DOHH2 (cell line): Measurements from ENCODE around the gene GFER.
A peak's percentile ranks its signal among the peaks of the same experiment; 100 is the strongest.

Source experiments
- H3F3A ChIP-seq: fragments of 200-600 bp; sonication (generic), shearing (Covaris generic); 2 replicates; pipeline ENCODE4 v1.6.0; 2016; ENCODE audit warnings: antibody characterized with exemption, mild to moderate bottlenecking; ENCODE audit not compliant: control insufficient read depth, insufficient read depth
- H3K27ac ChIP-seq: fragments of 200-600 bp; sonication (generic); 2 replicates; pipeline ENCODE4 v1.5.1; 2014; ENCODE audit warnings: low read depth, mild to moderate bottlenecking, low read length, moderate library complexity
- H3K27me3 ChIP-seq: fragments of 200-600 bp; sonication (generic); 2 replicates; pipeline ENCODE4 v1.6.1; 2014; ENCODE audit warnings: mild to moderate bottlenecking, low read length, mixed read lengths; ENCODE audit not compliant: control insufficient read depth
- H3K36me3 ChIP-seq: fragments of 200-600 bp; sonication (generic); 2 replicates; pipeline ENCODE4 v1.6.1; 2014; ENCODE audit warnings: mild to moderate bottlenecking, low read length, moderate library complexity, mixed read lengths; ENCODE audit not compliant: control insufficient read depth
- H3K4me1 ChIP-seq: fragments of 200-600 bp; sonication (generic); 2 replicates; pipeline ENCODE4 v1.6.1; 2014; ENCODE audit warnings: mild to moderate bottlenecking, low read length, mixed read lengths; ENCODE audit not compliant: control insufficient read depth
- H3K4me2 ChIP-seq: fragments of 200-600 bp; sonication (generic); 2 replicates; pipeline ENCODE4 v1.6.0; 2014; ENCODE audit warnings: mild to moderate bottlenecking, low read length, moderate library complexity
- H3K4me3 ChIP-seq: fragments of 200-600 bp; sonication (generic); 2 replicates; pipeline ENCODE4 v1.5.1; 2014; ENCODE audit warnings: mild to moderate bottlenecking, low read length, mixed read lengths
- H3K79me2 ChIP-seq: fragments of 200-600 bp; sonication (generic); 2 replicates; pipeline ENCODE4 v1.6.1; 2014; ENCODE audit warnings: mild to moderate bottlenecking, low read length, mixed read lengths; ENCODE audit not compliant: control insufficient read depth
- H3K9me2 ChIP-seq: fragments of 200-600 bp; sonication (generic); replicated peaks from 2 replicates; pipeline ENCODE4 v1.6.1; 2014; ENCODE audit warnings: mild to moderate bottlenecking, low read length, mixed read lengths; ENCODE audit not compliant: control insufficient read depth
- H3K9me3 ChIP-seq: fragments of 200-600 bp; sonication (generic); 2 replicates; pipeline ENCODE4 v1.6.1; 2014; ENCODE audit warnings: antibody characterized with exemption, low read length, mixed read lengths; ENCODE audit not compliant: control insufficient read depth, insufficient read depth
- H4K20me1 ChIP-seq: fragments of 200-600 bp; sonication (generic); 2 replicates; pipeline ENCODE4 v1.6.0; 2014; ENCODE audit warnings: low read depth, mild to moderate bottlenecking, antibody characterized with exemption, low read length, moderate library complexity; ENCODE audit not compliant: control insufficient read depth, insufficient read depth
- EZH2phosphoT487 ChIP-seq: fragments of 200-600 bp; sonication (generic); IDR thresholded peaks from 2 replicates; pipeline ENCODE4 v1.6.1; 2017; ENCODE audit warnings: borderline replicate concordance, mild to moderate bottlenecking, antibody characterized with exemption, low read length, moderate library complexity, mixed read lengths
- TF ChIP-seq, protein P1 (sequence below): fragments of 200-600 bp; sonication (generic); IDR thresholded peaks from one replicate; pipeline ENCODE4 v1.5.1; 2014; ENCODE audit warnings: antibody characterized with exemption, mild to moderate bottlenecking, low read depth, low read length; ENCODE audit not compliant: poor library complexity, severe bottlenecking

Gene GFER

GRCh38 chr16:2007081-2007836 lies 23.3 kb downstream of the GFER start:
- peak overlapping the region; percentile 59 for H3K27ac ChIP-seq
- H3K27me3 ChIP-seq = no peaks in the 10 kb centered on the region
- peak overlapping the region; percentile 93 for H3K4me2 ChIP-seq
- H4K20me1 ChIP-seq = peaks cover 38% of the 10 kb centered on the region
- H3K4me1 ChIP-seq = peaks cover 50% of the 10 kb centered on the region
- H3K79me2 ChIP-seq = peaks cover 84% of the 10 kb centered on the region
- H3K9me3 ChIP-seq = no peaks in the 10 kb centered on the region
- no peak for TF ChIP-seq EZH2phosphoT487
- TF ChIP-seq, protein P1, sequence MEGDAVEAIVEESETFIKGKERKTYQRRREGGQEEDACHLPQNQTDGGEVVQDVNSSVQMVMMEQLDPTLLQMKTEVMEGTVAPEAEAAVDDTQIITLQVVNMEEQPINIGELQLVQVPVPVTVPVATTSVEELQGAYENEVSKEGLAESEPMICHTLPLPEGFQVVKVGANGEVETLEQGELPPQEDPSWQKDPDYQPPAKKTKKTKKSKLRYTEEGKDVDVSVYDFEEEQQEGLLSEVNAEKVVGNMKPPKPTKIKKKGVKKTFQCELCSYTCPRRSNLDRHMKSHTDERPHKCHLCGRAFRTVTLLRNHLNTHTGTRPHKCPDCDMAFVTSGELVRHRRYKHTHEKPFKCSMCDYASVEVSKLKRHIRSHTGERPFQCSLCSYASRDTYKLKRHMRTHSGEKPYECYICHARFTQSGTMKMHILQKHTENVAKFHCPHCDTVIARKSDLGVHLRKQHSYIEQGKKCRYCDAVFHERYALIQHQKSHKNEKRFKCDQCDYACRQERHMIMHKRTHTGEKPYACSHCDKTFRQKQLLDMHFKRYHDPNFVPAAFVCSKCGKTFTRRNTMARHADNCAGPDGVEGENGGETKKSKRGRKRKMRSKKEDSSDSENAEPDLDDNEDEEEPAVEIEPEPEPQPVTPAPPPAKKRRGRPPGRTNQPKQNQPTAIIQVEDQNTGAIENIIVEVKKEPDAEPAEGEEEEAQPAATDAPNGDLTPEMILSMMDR = no peak
- H3F3A ChIP-seq = no peaks in the 10 kb centered on the region
- H3K36me3 ChIP-seq = peaks cover 69% of the 10 kb centered on the region
- H3K9me2 ChIP-seq = no peaks in the 10 kb centered on the region
- peak overlapping the region; percentile 88 for H3K4me3 ChIP-seq

DNA sequence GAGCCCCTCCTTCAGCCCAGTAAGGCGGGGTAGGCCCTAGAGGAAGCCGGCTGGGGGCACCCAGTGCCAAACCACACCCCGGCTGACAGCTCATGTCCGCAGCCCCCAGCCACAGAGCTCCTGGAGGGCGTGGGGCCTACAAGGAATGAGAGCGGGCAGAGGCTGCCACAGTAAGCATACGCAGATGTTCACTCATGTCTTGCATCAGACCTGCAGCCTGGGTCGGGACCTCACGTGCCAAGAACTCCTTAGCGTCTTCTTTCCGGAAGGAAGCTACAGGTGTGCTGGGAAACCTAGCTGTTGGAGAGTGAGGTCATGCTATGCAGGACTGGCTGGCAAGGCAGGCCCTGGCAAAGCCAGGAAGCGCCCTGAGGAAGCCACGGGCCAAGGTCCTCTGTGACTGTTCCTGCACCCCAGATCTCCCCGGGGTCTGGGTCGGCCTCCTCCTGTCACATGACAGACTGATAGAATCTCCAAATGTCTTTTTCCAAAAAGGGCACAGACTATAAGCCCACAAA lies 24.1 kb downstream of the GFER start:
- peak overlapping the region; percentile 93 for H3K4me2 ChIP-seq
- H3K4me3 ChIP-seq = peak overlapping the region; percentile 88
- peaks cover 50% of the 10 kb centered on the region for H3K4me1 ChIP-seq
- peaks cover 35% of the 10 kb centered on the region for H4K20me1 ChIP-seq
- no peaks in the 10 kb centered on the region for H3F3A ChIP-seq
- peak overlapping the region; percentile 59 for H3K27ac ChIP-seq
- H3K9me3 ChIP-seq = no peaks in the 10 kb centered on the region
- H3K27me3 ChIP-seq = no peaks in the 10 kb centered on the region
- TF ChIP-seq, protein P1 = no peak
- TF ChIP-seq EZH2phosphoT487 = no peak
- peaks cover 76% of the 10 kb centered on the region for H3K79me2 ChIP-seq
- H3K9me2 ChIP-seq = no peaks in the 10 kb centered on the region
- peaks cover 61% of the 10 kb centered on the region for H3K36me3 ChIP-seq

DNA sequence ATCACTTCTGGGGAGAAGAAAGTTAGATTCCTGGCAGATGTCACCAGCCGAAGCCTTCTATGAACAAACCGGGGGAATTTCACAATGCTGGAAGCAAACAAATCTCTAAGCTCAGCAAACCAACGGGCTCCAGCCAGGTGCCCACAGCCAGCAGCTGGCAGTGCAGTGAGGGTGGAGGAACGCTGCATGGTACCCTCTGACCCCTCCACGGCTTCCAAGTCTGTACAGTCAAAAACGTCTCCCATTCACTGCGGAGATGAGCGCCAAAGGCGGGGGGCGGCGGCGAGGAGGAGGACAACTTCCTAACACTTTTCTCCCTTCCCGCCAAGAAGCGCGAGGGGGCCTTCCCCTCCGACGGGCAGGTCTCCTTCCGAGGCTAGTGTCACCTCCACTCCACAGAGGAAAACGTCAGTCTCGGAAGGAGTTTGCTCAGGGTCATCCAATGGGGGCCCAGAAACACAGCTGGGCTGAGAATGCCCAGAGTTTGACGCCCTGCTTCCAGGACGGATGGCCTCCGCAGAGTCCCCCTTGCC lies 24.7 kb downstream of the GFER start:
- Histone ChIP-seq H3F3A (no peaks in the 10 kb centered on the region), H4K20me1 (peaks cover 29% of the 10 kb centered on the region), H3K9me2 (no peaks in the 10 kb centered on the region), H3K36me3 (peaks cover 54% of the 10 kb centered on the region), H3K27me3 (no peaks in the 10 kb centered on the region), H3K79me2 (peaks cover 70% of the 10 kb centered on the region), H3K27ac (peak overlapping the region; percentile 59), H3K4me3 (peak overlapping the region; percentile 88), H3K4me1 (peaks cover 50% of the 10 kb centered on the region), H3K4me2 (peak overlapping the region; percentile 93), H3K9me3 (no peaks in the 10 kb centered on the region)
- no peak for TF ChIP-seq EZH2phosphoT487
- TF ChIP-seq, protein P1 = no peak
